Lower leg skin (tissue), 3 donors: ENCODE results near the gene TMEM11.

ENCODE experiments used
- POLR2A ChIP-seq, 2 donors: fragments of 450-650 bp; IDR thresholded peaks; one replicate each; pipeline ENCODE4 v1.6.1; 2016 to 2017; ENCODE audit warnings: antibody characterized with exemption in 2 of 2, mild to moderate bottlenecking in 1 of 2, moderate library complexity in 1 of 2
- TF ChIP-seq, protein P1 (sequence below), 3 donors: fragments of 450-650 bp; IDR thresholded peaks; one replicate each; pipeline ENCODE4 v1.5.1; 2016; ENCODE audit warnings: antibody characterized with exemption in 3 of 3, mild to moderate bottlenecking in 3 of 3, moderate library complexity in 2 of 3

DNA sequence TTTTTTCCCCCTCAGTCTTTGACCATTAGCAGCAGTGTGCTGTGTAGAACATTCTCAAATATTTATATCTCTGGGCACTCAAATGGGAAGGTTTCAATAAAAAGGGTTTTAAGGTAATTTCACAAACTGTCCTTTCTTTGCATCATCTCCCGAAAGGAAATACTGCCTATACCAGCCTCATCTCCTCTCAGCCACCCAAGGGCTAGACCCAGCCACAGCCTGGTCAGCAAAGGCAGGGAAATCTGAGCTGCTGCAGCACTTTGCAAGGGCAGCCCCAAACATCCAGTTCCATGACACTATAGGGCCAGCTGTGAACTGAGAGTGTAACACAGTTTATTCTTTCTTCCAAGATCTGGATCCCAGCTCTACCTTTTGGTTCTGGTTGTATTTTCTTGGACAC is 28.9 kb downstream of the TMEM11 start:
- TF ChIP-seq, protein P1, sequence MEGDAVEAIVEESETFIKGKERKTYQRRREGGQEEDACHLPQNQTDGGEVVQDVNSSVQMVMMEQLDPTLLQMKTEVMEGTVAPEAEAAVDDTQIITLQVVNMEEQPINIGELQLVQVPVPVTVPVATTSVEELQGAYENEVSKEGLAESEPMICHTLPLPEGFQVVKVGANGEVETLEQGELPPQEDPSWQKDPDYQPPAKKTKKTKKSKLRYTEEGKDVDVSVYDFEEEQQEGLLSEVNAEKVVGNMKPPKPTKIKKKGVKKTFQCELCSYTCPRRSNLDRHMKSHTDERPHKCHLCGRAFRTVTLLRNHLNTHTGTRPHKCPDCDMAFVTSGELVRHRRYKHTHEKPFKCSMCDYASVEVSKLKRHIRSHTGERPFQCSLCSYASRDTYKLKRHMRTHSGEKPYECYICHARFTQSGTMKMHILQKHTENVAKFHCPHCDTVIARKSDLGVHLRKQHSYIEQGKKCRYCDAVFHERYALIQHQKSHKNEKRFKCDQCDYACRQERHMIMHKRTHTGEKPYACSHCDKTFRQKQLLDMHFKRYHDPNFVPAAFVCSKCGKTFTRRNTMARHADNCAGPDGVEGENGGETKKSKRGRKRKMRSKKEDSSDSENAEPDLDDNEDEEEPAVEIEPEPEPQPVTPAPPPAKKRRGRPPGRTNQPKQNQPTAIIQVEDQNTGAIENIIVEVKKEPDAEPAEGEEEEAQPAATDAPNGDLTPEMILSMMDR (IDR thresholded peaks at IDR 0.05): no peak
- TF ChIP-seq POLR2A (IDR thresholded peaks at IDR 0.05): no peak
